Pulmonary artery endothelial cell (primary cell): ENCODE results near the gene TUBA1C. TPM values are rescaled to one million over a fixed set of nuclear protein-coding genes. Genes with fewer than 3 reads are reported as not detected.
"Not testable (repeated sequence)": the region's sequence is repeated elsewhere in the genome, so short reads cannot be mapped to it uniquely, and the experiment has no call there.

Experiments
- DNase-seq: peaks from one replicate; pipeline ENCODE4 v3.0.0-alpha.2; 2011; ENCODE audit warnings: low read depth, low spot score
- total RNA-seq: library from RNA; depleted of rRNA; stranded (reverse); fragments of >200 nt; gene quantifications from 2 replicates; pipeline ENCODE4 v1.2.3, GENCODE V29; 2014

TUBA1C gene
- 419 and 740 TPM in 2 replicates for total RNA-seq

DNA sequence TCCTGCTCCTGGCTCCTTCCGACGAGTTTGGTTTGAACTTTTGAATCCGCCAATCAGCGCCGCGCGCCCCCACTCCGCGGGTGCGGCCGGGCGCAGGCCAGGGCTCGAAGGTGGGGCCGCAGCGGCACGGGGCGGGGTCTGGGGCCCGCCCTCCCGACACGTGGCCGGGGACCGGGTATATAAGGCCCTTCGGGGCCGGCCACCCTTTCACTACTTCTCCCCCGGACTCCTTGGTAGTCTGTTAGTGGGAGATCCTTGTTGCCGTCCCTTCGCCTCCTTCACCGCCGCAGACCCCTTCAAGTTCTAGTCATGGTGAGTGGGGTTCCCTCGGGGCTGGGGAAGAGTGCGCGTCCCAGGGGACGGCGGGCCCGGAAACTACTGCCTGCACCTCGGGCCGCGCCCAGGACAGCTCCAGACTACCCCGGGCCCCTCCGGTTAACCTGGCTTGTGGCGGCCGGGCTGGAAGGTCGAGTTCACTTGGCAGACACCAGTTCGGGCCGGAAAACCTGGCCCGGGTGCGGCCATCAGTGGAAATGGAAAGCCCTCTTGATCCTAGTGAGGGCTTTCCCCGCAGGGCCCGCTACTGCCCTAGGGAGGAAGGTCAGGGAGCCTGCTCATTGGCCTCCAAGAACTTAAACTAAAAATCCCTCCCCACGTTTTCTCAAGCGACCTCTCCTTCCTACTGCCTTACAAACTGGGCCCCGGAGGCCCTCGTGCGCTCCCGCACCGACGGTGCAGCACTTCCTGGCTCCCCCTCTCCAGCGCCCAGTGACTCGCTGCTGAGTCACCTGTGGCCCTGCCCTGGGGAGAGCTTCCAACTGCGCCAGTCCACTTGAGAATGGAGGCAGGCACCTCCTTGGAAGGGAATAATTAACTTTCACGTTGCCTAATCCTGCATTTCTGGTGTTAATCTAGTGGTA lies at the start of gene TUBA1C:
TUBA1C (plus strand) TSS at position 210 of the 920 bp plus-strand sequence; CDS start at position 310, 100 bp downstream.
- DNase-seq, result peak; percentile 86

DNA sequence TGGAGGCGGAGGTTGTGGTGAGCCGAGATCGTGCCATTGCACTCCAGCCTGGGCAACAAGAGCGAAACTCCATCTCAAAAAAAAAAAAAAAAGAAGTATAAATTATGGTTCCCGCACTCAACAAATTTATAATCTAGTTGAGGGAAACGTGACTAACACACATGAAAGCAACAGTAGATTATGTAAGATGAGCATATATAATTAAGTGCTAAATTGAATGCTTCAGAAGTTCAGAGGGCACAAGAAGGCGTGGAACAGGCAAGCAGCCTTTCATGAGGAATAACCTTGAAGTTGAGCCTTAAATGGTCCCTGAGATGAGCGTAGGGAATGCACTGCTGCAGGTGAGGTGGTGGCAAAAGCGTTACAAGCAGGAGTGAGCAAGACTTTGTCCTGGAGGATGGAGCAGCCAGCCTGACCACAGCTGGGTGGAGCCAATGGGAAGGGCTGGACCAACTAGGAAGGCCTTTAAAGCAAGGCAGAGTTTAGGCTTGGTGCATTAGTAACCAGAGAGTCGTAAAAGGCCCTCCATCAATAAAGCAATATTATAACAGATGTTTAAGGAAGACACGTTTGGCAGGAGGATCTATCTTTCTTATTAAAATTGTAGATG lies 45.4 kb upstream of the TUBA1C start:
- no peak for DNase-seq

DNA sequence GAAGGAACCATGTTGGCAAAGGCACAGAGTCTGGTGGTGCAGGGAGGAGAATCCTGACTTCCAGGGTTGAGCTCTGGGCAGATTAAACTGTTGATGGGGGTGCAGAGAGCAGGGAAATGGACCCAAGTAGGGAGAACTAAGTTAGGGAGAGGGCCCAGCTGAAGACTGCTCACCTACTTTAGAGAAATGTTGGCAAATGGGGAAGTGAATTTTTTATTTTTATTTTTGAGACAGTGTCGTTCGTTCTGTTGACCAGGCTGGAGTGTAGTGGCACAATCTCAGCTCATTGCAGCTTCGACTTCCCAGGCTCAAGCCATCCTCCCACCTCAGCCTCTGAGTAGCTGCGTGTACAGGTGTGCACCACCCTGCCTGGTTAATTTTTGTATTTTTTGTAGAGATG lies 43.9 kb upstream of the TUBA1C start:
- no peak for DNase-seq

DNA sequence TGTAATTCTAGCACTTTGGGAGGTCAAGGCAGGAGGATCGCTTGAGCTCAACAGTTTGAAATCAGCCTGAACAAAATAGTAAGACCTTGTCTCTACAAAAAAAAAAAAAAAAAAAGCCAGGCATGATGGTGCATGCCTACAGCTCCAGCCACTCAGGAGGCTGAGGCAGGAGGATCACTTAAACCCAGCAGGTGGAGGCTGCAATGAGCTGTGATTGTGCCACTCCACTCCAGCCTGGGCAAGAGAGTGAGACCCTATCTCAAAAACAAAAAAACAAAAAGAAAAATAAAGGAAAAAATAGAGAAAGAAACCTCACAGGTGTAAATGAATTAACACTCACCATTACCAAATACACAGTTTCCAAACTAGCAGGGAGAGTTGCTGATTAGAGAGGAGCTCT lies 41.8 kb upstream of the TUBA1C start:
- no peak for DNase-seq

DNA sequence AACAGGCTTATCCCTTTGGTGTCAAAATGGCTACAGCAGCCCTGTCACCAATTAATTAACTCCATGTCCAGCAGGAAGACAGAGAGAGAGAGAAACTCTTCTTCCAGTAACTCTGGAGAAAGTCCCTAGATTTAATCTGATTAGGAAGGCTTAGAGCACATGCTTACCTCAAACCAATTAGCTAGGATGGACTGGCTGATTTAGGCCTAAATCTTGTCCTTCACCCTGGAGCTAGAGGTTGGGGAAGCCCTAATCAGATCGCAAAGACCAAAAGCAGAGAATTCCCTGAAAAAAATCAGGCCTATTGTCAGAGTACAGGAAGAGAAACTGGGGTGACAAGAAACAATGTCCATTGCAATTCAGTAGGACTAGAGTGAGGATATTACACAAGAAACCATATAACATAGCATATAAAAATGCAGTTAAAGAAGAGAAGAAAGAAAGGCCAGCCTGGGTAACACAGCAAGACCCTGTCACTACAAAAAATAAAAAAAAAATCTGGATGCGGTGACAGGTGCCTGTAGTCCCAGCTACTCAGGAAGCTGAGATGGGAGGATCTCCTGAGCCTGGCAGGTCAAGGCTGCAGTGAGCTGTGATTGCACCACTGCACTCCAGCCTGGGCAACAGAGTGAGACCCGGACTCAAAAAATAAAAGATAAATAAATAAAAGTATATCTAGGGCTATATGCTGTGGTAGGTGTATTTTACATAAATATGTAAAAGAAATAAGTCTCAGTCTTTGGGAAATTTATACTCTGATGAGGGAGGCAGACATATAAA lies 41.1 kb upstream of the TUBA1C start:
- DNase-seq, result no peak

DNA sequence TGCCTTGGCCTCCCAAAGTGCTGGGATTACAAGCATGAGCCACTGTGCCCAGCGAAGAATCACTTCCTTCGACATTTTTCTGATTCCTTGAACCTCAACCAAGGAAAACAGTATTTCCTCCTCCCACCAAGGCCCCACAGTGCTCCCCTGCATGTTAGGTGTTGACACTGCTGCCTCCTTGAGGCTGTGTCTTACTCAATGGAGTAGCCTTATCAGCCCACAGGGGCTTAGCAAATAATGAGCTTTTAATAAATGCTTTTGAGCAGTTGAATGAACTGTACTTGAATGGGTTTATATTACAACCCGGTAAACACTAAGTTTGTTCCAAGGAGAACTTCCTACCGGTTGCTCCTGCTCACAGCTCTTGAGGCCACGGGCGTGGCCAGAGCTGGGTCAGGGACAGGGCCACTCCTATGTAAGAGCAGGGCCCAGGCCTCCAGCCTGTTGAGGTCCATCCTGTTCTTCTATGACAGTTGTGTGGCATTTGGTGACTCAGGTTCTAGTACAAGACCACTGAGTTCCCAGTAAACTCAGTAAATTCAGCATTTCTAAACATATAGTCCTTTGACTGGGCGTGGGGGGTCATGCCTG lies 39.2 kb upstream of the TUBA1C start:
- DNase-seq, result peak; percentile 33

DNA sequence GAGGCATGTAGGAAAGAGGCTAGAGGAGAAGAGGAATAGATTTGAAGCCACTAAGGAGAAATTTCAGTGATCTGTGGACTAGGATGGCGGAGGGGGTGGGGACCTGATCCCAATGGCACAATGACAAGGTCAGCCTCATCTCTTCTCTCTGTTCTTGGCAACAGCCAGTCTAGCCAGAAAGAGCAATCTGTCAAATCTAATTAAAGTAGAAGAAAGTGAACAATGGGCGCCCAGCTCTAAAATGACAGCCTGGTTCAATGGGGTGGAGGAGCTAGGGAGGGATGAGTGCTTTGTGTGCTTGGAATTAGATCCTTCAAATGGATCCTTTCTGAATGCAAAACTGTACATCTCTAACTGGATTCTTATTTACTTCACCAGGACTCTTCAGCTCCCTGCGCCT lies 37.2 kb upstream of the TUBA1C start:
- no peak for DNase-seq

DNA sequence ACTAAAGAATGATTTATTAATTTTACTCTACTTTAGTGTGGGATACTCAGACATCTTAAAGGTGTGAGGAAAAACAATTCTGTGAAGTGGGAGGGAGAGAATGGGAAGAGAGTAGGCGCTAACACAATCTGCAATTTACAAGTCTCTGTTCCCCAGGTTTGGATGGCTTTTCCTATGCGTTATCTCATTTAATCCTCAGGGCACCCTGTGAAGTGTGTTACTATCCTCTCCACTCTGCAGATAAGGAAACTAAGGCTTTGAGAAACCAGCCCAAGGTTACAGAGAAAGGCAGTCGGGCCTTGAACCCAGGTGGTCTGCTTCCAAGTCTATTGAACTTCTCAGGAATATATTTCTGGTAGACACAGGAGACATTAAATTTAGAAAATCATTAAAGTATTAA lies 36.2 kb upstream of the TUBA1C start:
- no peak for DNase-seq

DNA sequence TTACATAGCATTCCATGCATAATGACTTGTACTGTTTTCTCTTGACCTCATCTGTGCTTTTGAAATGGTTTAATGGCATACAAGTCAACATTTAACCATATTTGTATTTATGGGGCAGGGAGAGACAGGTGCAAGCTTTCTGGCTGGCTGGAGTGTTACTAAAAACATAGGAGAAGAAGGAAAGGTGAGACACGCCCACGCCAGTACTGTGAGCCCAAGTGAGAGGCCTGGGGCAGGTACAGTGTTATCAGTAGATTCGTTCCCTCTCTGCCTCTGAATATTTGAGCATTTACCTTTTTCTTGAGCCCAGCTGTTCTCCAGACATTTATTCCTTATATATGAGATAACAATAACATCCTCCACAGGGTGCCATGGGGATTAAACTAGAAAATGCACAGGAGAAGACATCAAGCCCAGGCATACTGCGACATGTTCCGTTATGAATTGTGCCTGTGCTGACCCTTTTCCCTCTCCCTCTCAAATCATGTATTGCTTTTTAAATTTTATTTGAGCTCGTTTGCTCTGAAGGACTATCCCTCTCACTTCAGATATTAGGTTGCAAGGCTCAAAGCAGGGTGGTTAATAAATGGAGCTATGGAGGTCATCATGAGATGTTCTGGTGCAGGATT lies 34.6 kb upstream of the TUBA1C start:
- no peak for DNase-seq

DNA sequence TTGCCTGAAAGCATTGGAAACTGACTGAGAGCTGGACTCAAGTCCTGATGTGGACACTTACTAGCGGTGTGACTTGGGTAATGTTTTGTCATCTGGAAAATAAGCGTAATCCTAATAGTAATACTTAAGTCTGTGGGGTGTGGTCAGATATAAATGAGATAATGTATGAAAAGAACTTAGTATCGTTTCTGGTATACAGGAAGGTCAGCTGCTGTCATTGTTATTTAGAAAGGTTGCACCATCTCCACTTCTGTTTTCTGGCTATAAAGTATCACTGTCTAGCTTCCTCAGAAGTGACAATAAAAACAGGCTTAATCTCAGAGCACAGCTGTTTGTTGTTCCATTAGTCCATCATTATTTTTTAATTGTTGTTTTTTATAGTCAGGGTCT lies 34.1 kb upstream of the TUBA1C start:
- DNase-seq, result no peak

DNA sequence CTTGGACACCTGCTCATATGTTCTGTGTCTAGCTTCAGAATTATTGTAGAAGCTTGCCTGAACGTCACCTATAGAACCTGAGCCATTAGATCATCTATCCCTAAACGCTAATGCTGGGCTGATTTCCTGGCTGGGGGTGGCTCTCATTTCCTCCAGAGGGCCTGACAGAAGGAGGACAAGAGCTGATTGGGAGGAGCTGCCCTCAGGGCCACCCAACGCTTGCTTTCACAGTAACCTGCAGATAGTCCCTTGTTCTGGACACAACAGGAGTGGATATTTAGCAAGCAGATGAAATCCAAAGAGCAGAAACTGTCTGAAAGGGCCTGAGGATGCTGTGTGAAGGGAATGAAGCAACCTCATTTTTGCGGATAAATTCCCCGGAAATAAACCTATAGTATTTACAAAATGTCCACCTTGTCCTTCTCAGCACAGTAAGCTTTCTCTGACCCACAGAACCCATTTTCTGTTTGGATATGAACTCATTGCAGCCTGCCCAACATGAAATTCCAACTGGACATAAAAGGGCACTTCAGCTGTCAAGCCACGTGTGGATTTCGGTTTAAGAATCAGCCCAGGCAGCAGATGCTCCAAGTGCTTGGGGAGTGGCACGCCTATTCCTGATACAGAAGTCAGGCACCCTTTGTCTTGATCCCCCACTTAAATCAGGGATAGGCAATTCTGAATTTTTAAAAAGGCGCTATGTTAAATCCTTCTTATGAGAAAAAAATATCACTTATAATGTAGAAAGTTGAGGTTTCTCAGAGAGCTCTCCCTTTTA lies 32.8 kb upstream of the TUBA1C start:
- DNase-seq, result no peak

DNA sequence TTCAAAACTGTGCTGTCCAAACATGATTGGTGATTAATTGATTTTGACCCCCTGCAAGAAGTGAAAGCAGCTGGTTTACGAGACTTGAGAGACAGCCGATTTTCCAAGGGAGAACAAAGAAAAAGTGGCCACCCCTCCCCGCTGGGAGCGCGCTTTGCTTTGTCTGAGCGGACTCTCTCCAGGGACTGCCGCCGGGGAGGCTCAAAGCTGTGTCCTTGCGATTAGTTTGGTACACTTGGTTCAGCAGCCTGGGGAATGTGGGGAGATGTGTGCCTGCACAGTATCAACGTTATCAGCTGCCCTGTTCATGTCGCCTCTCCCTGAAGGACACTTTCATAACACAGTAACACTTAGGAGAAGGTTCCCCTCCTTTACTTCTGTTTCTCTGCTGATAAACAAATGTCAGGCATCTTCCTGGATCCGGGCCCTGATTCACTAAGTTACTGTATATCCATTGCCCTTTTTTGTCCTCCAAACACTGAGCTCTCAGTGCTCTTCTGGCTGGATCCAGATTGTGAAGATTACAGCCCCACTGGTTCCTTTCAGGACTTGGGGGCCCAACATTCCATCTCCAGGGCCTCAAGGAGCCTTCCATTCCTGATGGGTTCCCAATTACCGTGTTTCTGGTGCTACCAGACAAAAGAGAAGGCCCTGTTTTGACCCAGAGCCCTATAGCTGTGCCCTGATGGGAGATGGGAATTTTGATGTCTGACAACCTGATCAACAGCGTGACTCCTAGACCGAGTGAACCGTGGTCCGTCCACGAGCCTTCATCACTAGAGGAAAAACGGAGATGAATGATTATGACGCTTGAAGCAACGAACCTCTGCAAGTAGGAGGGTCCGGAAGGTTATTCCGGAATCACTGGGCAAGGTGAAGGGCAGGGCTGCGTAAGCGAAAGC lies 31.7 kb upstream of the TUBA1C start:
- no peak for DNase-seq

DNA sequence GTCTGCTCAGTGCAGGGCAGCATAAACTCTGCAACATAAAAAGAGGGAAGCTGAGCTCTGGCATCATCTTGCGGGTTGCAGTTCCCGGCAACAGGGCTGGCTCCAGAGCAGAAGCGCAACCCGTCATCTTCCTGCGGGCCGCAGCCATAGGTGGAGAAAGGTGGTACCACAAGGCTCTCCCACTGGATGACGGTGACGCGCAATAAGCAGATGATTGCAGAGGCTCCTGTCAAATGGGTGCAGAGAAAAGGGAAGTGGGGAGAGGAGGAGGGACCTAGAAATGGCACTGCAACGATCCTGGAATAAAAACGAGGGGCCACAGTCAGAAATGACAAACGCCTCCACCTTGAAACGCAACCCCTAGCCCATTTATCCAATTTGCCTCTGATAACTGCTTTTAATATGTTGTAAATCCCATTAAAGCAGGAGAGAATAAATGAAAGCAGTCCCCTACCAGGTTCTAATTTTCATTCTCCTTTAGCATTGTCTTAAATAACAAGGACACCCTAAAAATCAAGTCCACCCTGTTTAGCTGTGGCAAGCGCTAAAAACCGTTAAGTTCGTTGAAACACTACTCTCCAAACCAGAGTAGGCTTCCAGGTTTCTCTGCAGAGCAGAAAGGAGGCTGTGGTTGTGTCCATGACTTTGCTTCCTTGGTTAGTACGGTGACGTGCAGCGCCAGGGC lies 30.9 kb upstream of the TUBA1C start:
- DNase-seq, result no peak

DNA sequence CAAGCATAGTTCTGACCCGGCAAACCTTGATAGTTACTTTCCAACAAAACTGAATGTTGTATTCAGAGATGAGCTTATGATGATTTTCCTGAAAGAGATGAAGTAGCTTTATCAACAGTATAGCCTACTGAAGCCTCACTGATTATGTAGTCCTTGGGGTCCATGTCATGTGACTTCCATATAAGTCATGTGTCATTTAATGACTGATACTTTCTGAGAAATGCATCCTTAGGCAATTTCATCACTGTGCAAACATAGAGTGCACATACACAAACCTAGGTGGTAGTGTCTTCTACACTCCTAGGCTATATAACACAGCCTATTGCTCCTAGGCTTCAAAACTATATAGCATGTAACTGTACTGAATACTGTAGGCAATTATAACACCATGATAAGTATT lies 28.5 kb upstream of the TUBA1C start:
- no peak for DNase-seq

DNA sequence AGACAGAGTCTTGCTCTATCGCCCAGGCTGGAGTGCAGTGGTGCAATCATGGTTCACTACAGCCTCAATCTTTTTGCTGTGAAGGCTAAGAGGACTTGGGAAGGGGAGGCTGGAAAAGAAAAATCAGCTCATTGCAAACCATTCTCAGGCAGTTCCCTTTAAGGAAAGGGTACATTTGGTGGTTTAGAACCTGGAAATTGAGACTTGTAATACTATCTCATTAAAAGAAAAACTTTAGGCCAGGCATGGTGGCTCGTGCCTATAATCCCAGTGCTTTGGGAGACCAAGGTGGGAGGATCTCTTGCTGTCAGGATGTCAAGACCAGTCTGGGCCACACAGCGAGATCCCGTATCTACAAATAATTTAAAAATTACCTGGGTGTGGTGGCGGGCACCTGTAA lies 21.3 kb upstream of the TUBA1C start:
- no peak for DNase-seq

DNA sequence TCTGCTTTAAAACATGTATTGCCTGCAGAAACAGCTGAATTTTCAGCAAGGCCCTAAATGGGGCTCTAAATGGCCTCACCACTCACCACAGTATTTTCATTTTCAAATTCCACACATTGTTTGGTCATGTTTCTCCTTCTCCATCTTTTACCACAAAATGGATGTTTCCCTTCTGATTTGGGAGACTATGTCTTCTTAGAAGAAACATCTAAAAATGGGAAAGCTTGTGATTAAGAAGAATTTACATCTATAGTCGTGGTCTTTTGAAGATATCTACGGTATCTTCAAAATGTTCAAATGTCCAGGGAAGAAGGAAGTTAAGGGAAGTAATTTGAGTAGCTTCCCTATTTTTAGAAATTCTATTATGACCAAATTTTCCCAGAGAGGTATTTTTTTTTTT lies 20.7 kb upstream of the TUBA1C start:
- DNase-seq, result no peak

DNA sequence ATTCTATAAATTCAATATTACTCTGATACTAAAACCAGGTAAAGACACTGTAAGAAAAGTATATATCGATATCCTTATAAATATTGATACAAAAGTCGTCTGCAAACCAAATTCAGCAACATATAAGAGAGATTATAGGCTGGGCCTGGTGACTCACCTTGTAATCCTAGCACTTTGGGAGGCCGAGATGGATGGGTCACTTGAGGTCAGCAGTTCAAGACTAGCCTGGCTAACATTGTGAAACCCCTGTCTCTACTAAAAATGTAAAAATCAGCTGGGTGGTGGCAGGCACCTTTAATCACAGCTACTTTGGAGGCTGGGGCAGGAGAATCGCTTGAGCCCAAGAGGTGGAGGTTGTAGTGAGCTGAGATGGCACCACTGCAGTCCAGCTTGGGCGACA lies 13.5 kb upstream of the TUBA1C start:
- no peak for DNase-seq

DNA sequence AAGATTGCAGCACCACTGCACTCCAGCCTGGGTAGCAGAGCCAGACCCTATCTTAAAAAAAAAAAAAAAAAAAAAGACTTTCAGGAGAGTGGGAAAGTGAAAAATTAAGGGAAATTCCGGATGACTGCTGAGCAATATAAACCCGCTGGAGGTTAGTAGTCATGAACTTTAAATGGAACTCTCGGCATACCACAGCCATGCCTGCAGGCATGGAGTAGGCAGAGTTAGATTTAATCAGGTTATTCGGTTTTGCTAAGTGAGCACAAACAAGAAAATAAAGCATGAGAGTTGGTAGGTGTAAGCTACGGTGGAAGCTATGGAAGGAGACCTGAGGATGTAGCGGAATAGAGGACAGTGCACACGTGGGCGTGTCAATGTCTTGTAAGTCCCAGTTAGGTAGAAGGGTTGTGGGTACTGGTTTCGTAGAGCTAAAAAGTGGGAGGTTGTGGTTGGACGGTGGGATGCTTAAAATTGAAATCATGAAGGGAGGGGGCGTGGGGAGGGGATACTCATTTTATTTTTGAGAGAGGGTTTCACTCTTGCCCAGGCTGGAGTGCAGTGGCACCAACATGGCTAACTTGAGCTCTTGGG lies 11.8 kb upstream of the TUBA1C start:
- no peak for DNase-seq

DNA sequence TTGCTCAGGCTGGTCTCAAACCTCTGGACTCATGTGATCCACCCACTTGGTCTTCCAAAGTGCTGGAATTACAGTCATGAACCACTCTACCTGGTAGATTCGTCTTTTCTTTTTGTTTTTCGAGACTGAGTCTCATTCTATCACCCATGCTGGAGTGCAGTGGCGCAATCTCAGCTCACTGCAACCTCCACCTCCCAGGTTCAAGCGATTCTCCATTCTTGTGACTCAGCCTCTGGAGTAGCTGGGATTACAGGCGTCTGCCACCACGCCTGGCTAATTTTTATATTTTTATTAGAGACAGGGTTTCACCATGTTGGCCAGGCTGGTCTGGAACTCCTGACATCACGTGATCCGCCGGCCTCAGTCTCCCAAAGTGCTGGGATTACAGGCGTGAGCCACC lies 9.4 kb upstream of the TUBA1C start:
- DNase-seq, result not testable (repeated sequence)
